Mesendoderm (in vitro differentiated cells): ENCODE measurements around the gene CLDN15.

Experiments
- DNase-seq: peaks from one replicate; pipeline ENCODE4 v3.0.0; 2013
- H2AK5ac ChIP-seq: 2 replicates; pipeline ENCODE4 v1.6.1; 2013; ENCODE audit warnings: low read length, inconsistent platforms
- H2BK120ac ChIP-seq: 2 replicates; pipeline ENCODE4 v1.6.1; 2013; ENCODE audit warnings: low read depth, mild to moderate bottlenecking, low read length, moderate library complexity, mixed read lengths
- H2BK15ac ChIP-seq: replicated peaks from 2 replicates; pipeline ENCODE4 v1.6.1; 2013; ENCODE audit warnings: low read depth, mild to moderate bottlenecking, moderate library complexity
- H2BK5ac ChIP-seq: 2 replicates; pipeline ENCODE4 v1.6.1; 2013; ENCODE audit warnings: low read length, inconsistent platforms
- H3K18ac ChIP-seq: 2 replicates; pipeline ENCODE4 v1.6.1; 2013; ENCODE audit warnings: mild to moderate bottlenecking, low read length, mixed read lengths
- H3K23ac ChIP-seq: one replicate; pipeline ENCODE4 v1.6.1; 2013; ENCODE audit warnings: low read length
- H3K27ac ChIP-seq: 2 replicates; pipeline ENCODE4 v1.5.1; 2013; ENCODE audit warnings: low read depth, mild to moderate bottlenecking, inconsistent platforms, low read length, moderate library complexity
- H3K27me3 ChIP-seq: 2 replicates; pipeline ENCODE4 v1.6.1; 2013; ENCODE audit warnings: low read length, control low read depth, mild to moderate bottlenecking, inconsistent platforms; ENCODE audit not compliant: insufficient read depth, poor library complexity
- H3K36me3 ChIP-seq: 2 replicates; pipeline ENCODE4 v1.6.1; 2013; ENCODE audit warnings: low read length, inconsistent platforms; ENCODE audit not compliant: control insufficient read depth, insufficient read depth
- H3K4ac ChIP-seq: one replicate; pipeline ENCODE4 v1.6.1; 2013; ENCODE audit warnings: low read depth, mild to moderate bottlenecking, low read length, moderate library complexity
- H3K4me1 ChIP-seq: 2 replicates; pipeline ENCODE4 v1.6.1; 2013; ENCODE audit warnings: low read depth, low read length, inconsistent platforms; ENCODE audit not compliant: control insufficient read depth
- H3K4me2 ChIP-seq: 2 replicates; pipeline ENCODE4 v1.6.1; 2013; ENCODE audit warnings: low read length
- H3K4me3 ChIP-seq: 2 replicates; pipeline ENCODE4 v1.5.1; 2013; ENCODE audit warnings: mild to moderate bottlenecking, low read length
- H3K56ac ChIP-seq: one replicate; pipeline ENCODE4 v1.6.1; 2013; ENCODE audit warnings: low read length
- H3K79me1 ChIP-seq: 2 replicates; pipeline ENCODE4 v1.6.1; 2013; ENCODE audit warnings: low read length, inconsistent platforms
- H3K79me2 ChIP-seq: 2 replicates; pipeline ENCODE4 v1.6.1; 2013; ENCODE audit warnings: mild to moderate bottlenecking, low read length; ENCODE audit not compliant: control insufficient read depth, insufficient read depth
- H3K9ac ChIP-seq: 2 replicates; pipeline ENCODE4 v1.6.1; 2013; ENCODE audit warnings: low read length, inconsistent platforms
- H4K5ac ChIP-seq: one replicate; pipeline ENCODE4 v1.6.1; 2013; ENCODE audit warnings: low read length
- H4K8ac ChIP-seq: one replicate; pipeline ENCODE4 v1.6.1; 2013; ENCODE audit warnings: low read depth, mild to moderate bottlenecking, control low read depth, low read length, moderate library complexity
- WGBS: extraction: QIAGEN DNeasy Blood & Tissue Kit; methylation state at CpG from one replicate; pipeline ENCODE4 v1.1.7; 2013; ENCODE audit warnings: low lambda C conversion rate, missing lambda C conversion rate; ENCODE audit not compliant: insufficient coverage; ENCODE audit errors: extremely low coverage; 5-methylcytosine and 5-hydroxymethylcytosine counted together

CLDN15 gene

GRCh38 chr7:101243646-101244374, 6.2 kb upstream of the CLDN15 start:
- Histone ChIP-seq H3K23ac (no peak overlapping the region), H3K79me2 (peaks cover 2% of the 10 kb centered on the region), H3K4me1 (no peaks in the 10 kb centered on the region), H3K4me2 (peak overlapping the region; percentile 99), H3K56ac (peak overlapping the region; percentile 99), H3K27me3 (no peaks in the 10 kb centered on the region), H4K5ac (no peak overlapping the region), H3K36me3 (peaks cover 2% of the 10 kb centered on the region), H4K8ac (no peak overlapping the region), H3K27ac (no peak overlapping the region), H3K9ac (peak overlapping the region; percentile 100), H2BK15ac (no peak overlapping the region), H2AK5ac (no peak overlapping the region), H3K4me3 (peak overlapping the region; percentile 32), H3K18ac (no peak overlapping the region), H3K4ac (no peak overlapping the region), H2BK5ac (peak overlapping the region; percentile 37), H2BK120ac (no peak overlapping the region), H3K79me1 (peaks cover 10% of the 10 kb centered on the region)
- no CpG with 5 or more reads among the region's 28 CpGs for WGBS
- DNase-seq, result no peak

GRCh38 chr7:101241443-101242349, 4.1 kb upstream of the CLDN15 start:
- no CpG with 5 or more reads among the region's 16 CpGs for WGBS
- no peak overlapping the region for H3K9ac ChIP-seq
- H3K56ac ChIP-seq, result no peak overlapping the region
- no peak overlapping the region for H3K4me2 ChIP-seq
- H4K8ac ChIP-seq, result no peak overlapping the region
- no peak overlapping the region for H4K5ac ChIP-seq
- H2BK120ac ChIP-seq, result no peak overlapping the region
- no peak overlapping the region for H3K23ac ChIP-seq
- no peak overlapping the region for H2BK5ac ChIP-seq
- H2AK5ac ChIP-seq, result no peak overlapping the region
- H3K18ac ChIP-seq, result no peak overlapping the region
- H3K4me3 ChIP-seq, result no peak overlapping the region
- no peak overlapping the region for H3K4ac ChIP-seq
- H3K27me3 ChIP-seq, result no peaks in the 10 kb centered on the region
- no peaks in the 10 kb centered on the region for H3K4me1 ChIP-seq
- no peak for DNase-seq
- H2BK15ac ChIP-seq, result no peak overlapping the region
- H3K79me1 ChIP-seq, result peaks cover 4% of the 10 kb centered on the region
- peaks cover 2% of the 10 kb centered on the region for H3K79me2 ChIP-seq
- no peaks in the 10 kb centered on the region for H3K36me3 ChIP-seq
- H3K27ac ChIP-seq, result no peak overlapping the region

- no peak overlapping the region for H4K8ac ChIP-seq
- H3K36me3 ChIP-seq, result no peaks in the 10 kb centered on the region
- H3K9ac ChIP-seq, result no peak overlapping the region
- H3K27ac ChIP-seq, result no peak overlapping the region
- H3K4me1 ChIP-seq, result no peaks in the 10 kb centered on the region
- H3K18ac ChIP-seq, result no peak overlapping the region
- H3K4me2 ChIP-seq, result no peak overlapping the region
- H2AK5ac ChIP-seq, result no peak overlapping the region
- H3K56ac ChIP-seq, result no peak overlapping the region
- no peaks in the 10 kb centered on the region for H3K27me3 ChIP-seq
- no peak overlapping the region for H3K23ac ChIP-seq
- H3K4me3 ChIP-seq, result no peak overlapping the region
- no peak for DNase-seq
- no peak overlapping the region for H3K4ac ChIP-seq
- no peak overlapping the region for H2BK120ac ChIP-seq
- no peak overlapping the region for H2BK15ac ChIP-seq
- peaks cover 2% of the 10 kb centered on the region for H3K79me2 ChIP-seq
- no peak overlapping the region for H2BK5ac ChIP-seq
- no peak overlapping the region for H4K5ac ChIP-seq
- WGBS, result no CpG with 5 or more reads among the region's 12 CpGs
- peaks cover 4% of the 10 kb centered on the region for H3K79me1 ChIP-seq
Measured at GRCh38 chr7:101241015-101241363, 3.4 kb upstream of the CLDN15 start.

GRCh38 chr7:101240226-101241014, 2.8 kb upstream of the CLDN15 start:
- no peak overlapping the region for H3K9ac ChIP-seq
- no peak for DNase-seq
- H2AK5ac ChIP-seq, result no peak overlapping the region
- H3K27ac ChIP-seq, result no peak overlapping the region
- H4K5ac ChIP-seq, result no peak overlapping the region
- no peak overlapping the region for H3K4ac ChIP-seq
- H2BK120ac ChIP-seq, result no peak overlapping the region
- H3K56ac ChIP-seq, result no peak overlapping the region
- H3K4me3 ChIP-seq, result no peak overlapping the region
- H4K8ac ChIP-seq, result no peak overlapping the region
- no peaks in the 10 kb centered on the region for H3K36me3 ChIP-seq
- no peaks in the 10 kb centered on the region for H3K27me3 ChIP-seq
- H3K18ac ChIP-seq, result no peak overlapping the region
- no peaks in the 10 kb centered on the region for H3K4me1 ChIP-seq
- H3K79me2 ChIP-seq, result peaks cover 2% of the 10 kb centered on the region
- no CpG with 5 or more reads among the region's 32 CpGs for WGBS
- H2BK15ac ChIP-seq, result no peak overlapping the region
- no peak overlapping the region for H2BK5ac ChIP-seq
- H3K79me1 ChIP-seq, result peaks cover 4% of the 10 kb centered on the region
- H3K23ac ChIP-seq, result no peak overlapping the region
- H3K4me2 ChIP-seq, result no peak overlapping the region

- H4K5ac ChIP-seq, result no peak overlapping the region
- no CpG with 5 or more reads among the region's 9 CpGs for WGBS
- peaks cover 2% of the 10 kb centered on the region for H3K79me2 ChIP-seq
- no peak overlapping the region for H4K8ac ChIP-seq
- H3K36me3 ChIP-seq, result no peaks in the 10 kb centered on the region
- no peak overlapping the region for H2BK15ac ChIP-seq
- no peak overlapping the region for H2BK120ac ChIP-seq
- peaks cover 4% of the 10 kb centered on the region for H3K79me1 ChIP-seq
- no peak for DNase-seq
- no peak overlapping the region for H3K18ac ChIP-seq
- H3K4me3 ChIP-seq, result no peak overlapping the region
- no peak overlapping the region for H3K9ac ChIP-seq
- no peak overlapping the region for H3K27ac ChIP-seq
- H2AK5ac ChIP-seq, result no peak overlapping the region
- no peaks in the 10 kb centered on the region for H3K27me3 ChIP-seq
- H3K4me2 ChIP-seq, result no peak overlapping the region
- no peak overlapping the region for H3K56ac ChIP-seq
- no peak overlapping the region for H2BK5ac ChIP-seq
- no peak overlapping the region for H3K4ac ChIP-seq
- H3K4me1 ChIP-seq, result no peaks in the 10 kb centered on the region
- no peak overlapping the region for H3K23ac ChIP-seq
Measured at GRCh38 chr7:101239951-101240220, 2.3 kb upstream of the CLDN15 start.
